ENCODE data around the gene P2RY12.

GRCh38 chr3:151309566-151309965, 75.0 kb downstream of the P2RY12 start:
- TF ChIP-seq CTCF (IDR thresholded peaks at IDR 0.05) (no peak), EP300 (IDR thresholded peaks at IDR 0.05) (no peak)

All from esophagus muscularis mucosa (tissue), 3 donors.